Activated CD8-positive, alpha-beta memory T cell treated with anti-CD3 and anti-CD28 coated beads for 1 hour (primary cell): ENCODE measurements around the gene FUT2.
"Not testable (repeated sequence)": the region's sequence is repeated elsewhere in the genome, so short reads cannot be mapped to it uniquely, and the experiment has no call there.

Experiments used
- DNase-seq, 2 donors: peaks; one replicate each; pipeline ENCODE4 v3.0.0-alpha.2; 2020; ENCODE audit warnings: low read depth in 1 of 2; ENCODE audit errors: extremely low read depth in 1 of 2

The FUT2 gene

GRCh38 chr19:48695743-48696352, at the start of gene FUT2:
Gene FUT2, plus strand, starts transcription at chr19:48695971. Its CDS starts 6,986 bp downstream, at chr19:48702957.
- no peak for DNase-seq

GRCh38 chr19:48646001-48646721, 49.6 kb upstream of the FUT2 start, which contains the start of gene CA11:
Gene CA11, minus strand, starts transcription at chr19:48646187. Its CDS starts 555 bp downstream, at chr19:48645632.
- DNase-seq: peak; percentile 82

GRCh38 chr19:48646722-48647216, 49.0 kb upstream of the FUT2 start:
- DNase-seq: no peak

GRCh38 chr19:48648134-48648533, 47.6 kb upstream of the FUT2 start:
- no peak for DNase-seq

GRCh38 chr19:48650974-48651682, 44.6 kb upstream of the FUT2 start:
- DNase-seq: no peak

GRCh38 chr19:48651683-48652048, 44.1 kb upstream of the FUT2 start:
- DNase-seq: no peak

- no peak for DNase-seq
These were observed 41.3 kb upstream of the FUT2 start for GRCh38 chr19:48654299-48655059.

GRCh38 chr19:48656840-48657474, 38.8 kb upstream of the FUT2 start:
- DNase-seq: no peak

GRCh38 chr19:48657828-48658227, 37.9 kb upstream of the FUT2 start:
- DNase-seq: not testable (repeated sequence)

GRCh38 chr19:48658483-48658882, 37.3 kb upstream of the FUT2 start:
- no peak for DNase-seq

- no peak for DNase-seq
These were observed 36.0 kb upstream of the FUT2 start for GRCh38 chr19:48659768-48660167.

GRCh38 chr19:48660852-48661710, 34.7 kb upstream of the FUT2 start:
- DNase-seq: peak; percentile 53 to 58

GRCh38 chr19:48661711-48662090, 34.1 kb upstream of the FUT2 start:
- DNase-seq: no peak

- DNase-seq: no peak
These were observed 32.1 kb upstream of the FUT2 start for GRCh38 chr19:48663667-48664066.

- no peak for DNase-seq
These were observed 31.3 kb upstream of the FUT2 start for GRCh38 chr19:48664476-48664875.

GRCh38 chr19:48665786-48666185, 30.0 kb upstream of the FUT2 start:
- DNase-seq: no peak

GRCh38 chr19:48668332-48668731, 27.4 kb upstream of the FUT2 start:
- DNase-seq: no peak

- no peak for DNase-seq
These were observed 27.0 kb upstream of the FUT2 start for GRCh38 chr19:48668761-48669160.

- DNase-seq: no peak
These were observed 25.7 kb upstream of the FUT2 start for GRCh38 chr19:48669903-48670668.
